Lower leg skin (tissue), 4 donors: ENCODE measurements around the gene IHH. TPM values are rescaled to one million over a fixed set of nuclear protein-coding genes. Genes with fewer than 3 reads are reported as not detected.

Source experiments
- DNase-seq, 2 donors: peaks; one replicate each; pipeline ENCODE4 v3.0.0-alpha.2; 2019; ENCODE audit warnings: low spot score in 2 of 2
- H3K4me3 ChIP-seq: fragments of 200-600 bp; sonication (generic); 2 replicates; pipeline ENCODE4 v1.5.1; 2017; ENCODE audit warnings: mild to moderate bottlenecking, low read depth; ENCODE audit not compliant: poor library complexity, severe bottlenecking
- CTCF ChIP-seq, 3 donors: fragments of 450-650 bp; IDR thresholded peaks; one replicate each; pipeline ENCODE4 v1.5.1; 2016; ENCODE audit warnings: antibody characterized with exemption in 3 of 3, mild to moderate bottlenecking in 3 of 3, moderate library complexity in 2 of 3
- POLR2A ChIP-seq, 2 donors: fragments of 450-650 bp; IDR thresholded peaks; one replicate each; pipeline ENCODE4 v1.6.1; 2016 to 2017; ENCODE audit warnings: antibody characterized with exemption in 2 of 2, mild to moderate bottlenecking in 1 of 2, moderate library complexity in 1 of 2
- WGBS, 2 donors: methylation state at CpG; one replicate each; pipeline ENCODE4 v1.1.5; 2018; 5-methylcytosine and 5-hydroxymethylcytosine counted together
- intact Hi-C: fragments of 100-400 bp; cut with DNase I; formaldehyde crosslinking; loops from one replicate; pipeline ENCODE4 v1.15.0; 2023; ENCODE audit warnings: low total_unique reads
- total RNA-seq, 4 donors: library from RNA; depleted of rRNA; stranded (reverse); fragments of >200 nt; gene quantifications; one replicate each; pipeline ENCODE4 v1.1.0, GENCODE V29; 2016

Gene IHH
- total RNA-seq, 4 donors from 2014 or later, result 0.30 TPM; not detected in 3

- 89 to 90% methylated on average over 7 of the region's 7 CpGs for WGBS, 2 donors
- intact Hi-C loops, result no loop called here
- TF ChIP-seq POLR2A (IDR thresholded peaks at IDR 0.05) (no peak), CTCF (IDR thresholded peaks at IDR 0.05) (no peak)
- H3K4me3 ChIP-seq, result no peak overlapping the region
- DNase-seq, result no peak
These were observed 20.4 kb upstream of the IHH start for GRCh38 chr2:219081096-219081495.

GRCh38 chr2:219079417-219079816 is 18.7 kb upstream of the IHH start:
- intact Hi-C loops, result no loop called here
- WGBS, 2 donors, result 89 to 97% methylated on average over 2 of the region's 2 CpGs
- no peak overlapping the region for H3K4me3 ChIP-seq

GRCh38 chr2:219078951-219079350 is 18.2 kb upstream of the IHH start:
- DNase-seq, result no peak
- TF ChIP-seq CTCF (IDR thresholded peaks at IDR 0.05), result no peak
- TF ChIP-seq POLR2A (IDR thresholded peaks at IDR 0.05), result no peak
- WGBS, 2 donors, result 80 to 94% methylated on average over 4 of the region's 4 CpGs
- intact Hi-C loops, result no loop called here
- H3K4me3 ChIP-seq, result no peak overlapping the region

More at GRCh38 chr2:219079417-219079816, 18.7 kb upstream of the IHH start:
- DNase-seq, result no peak
- TF ChIP-seq CTCF (IDR thresholded peaks at IDR 0.05), result no peak
- no peak for TF ChIP-seq POLR2A (IDR thresholded peaks at IDR 0.05)

GRCh38 chr2:219078126-219078525 is 17.4 kb upstream of the IHH start:
- WGBS, 2 donors, result 91 to 96% methylated on average over 3 of the region's 3 CpGs
- TF ChIP-seq CTCF (IDR thresholded peaks at IDR 0.05) (no peak), POLR2A (IDR thresholded peaks at IDR 0.05) (no peak)
- no peak overlapping the region for H3K4me3 ChIP-seq
- no peak for DNase-seq
- intact Hi-C loops, result no loop called here

GRCh38 chr2:219076253-219076652 is 15.5 kb upstream of the IHH start:
- no peak for DNase-seq
- no peak overlapping the region for H3K4me3 ChIP-seq
- intact Hi-C loops, result no loop called here
- TF ChIP-seq POLR2A (IDR thresholded peaks at IDR 0.05), result no peak
- TF ChIP-seq CTCF (IDR thresholded peaks at IDR 0.05), result no peak
- 96 to 98% methylated on average over 3 of the region's 3 CpGs for WGBS, 2 donors

GRCh38 chr2:219073413-219074129 is 12.8 kb upstream of the IHH start:
- 62 to 64% methylated on average over 14 of the region's 14 CpGs for WGBS, 2 donors
- no peak for TF ChIP-seq CTCF (IDR thresholded peaks at IDR 0.05)
- no peak for TF ChIP-seq POLR2A (IDR thresholded peaks at IDR 0.05)

More at GRCh38 chr2:219073413-219074129, 12.8 kb upstream of the IHH start:
- intact Hi-C loops, result no loop called here
- DNase-seq, result peak in 1 of 2 donors; percentile 45
- H3K4me3 ChIP-seq, result no peak overlapping the region
